Activated CD8-positive, alpha-beta memory T cell treated with anti-CD3 and anti-CD28 coated beads, Interleukin-2, amount 50 U/mL, for 4 hours (primary cell): ENCODE results near the gene ZNF385B.

Experiments
- DNase-seq: peaks from one replicate; pipeline ENCODE4 v3.0.0-alpha.2; 2020

The ZNF385B gene

DNA sequence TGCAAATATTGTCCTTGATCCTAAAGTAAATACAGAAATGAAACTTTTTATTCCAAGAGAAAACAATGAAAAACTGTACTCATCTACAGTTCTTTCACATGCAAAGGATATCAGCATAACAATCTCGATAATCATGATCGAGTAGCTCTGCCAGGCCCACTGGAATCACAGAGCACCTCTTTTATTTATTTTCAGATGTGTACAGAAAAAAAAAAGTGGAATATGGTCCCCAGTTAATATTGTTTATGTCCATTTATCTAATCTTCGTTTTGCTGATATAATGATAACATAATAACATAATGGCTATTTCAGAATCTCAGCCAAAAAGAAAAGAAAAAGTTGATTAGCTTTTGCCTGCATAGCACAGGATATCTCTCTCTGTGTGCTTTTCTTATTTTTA lies 6.5 kb downstream of the ZNF385B start:
- DNase-seq, result no peak

DNA sequence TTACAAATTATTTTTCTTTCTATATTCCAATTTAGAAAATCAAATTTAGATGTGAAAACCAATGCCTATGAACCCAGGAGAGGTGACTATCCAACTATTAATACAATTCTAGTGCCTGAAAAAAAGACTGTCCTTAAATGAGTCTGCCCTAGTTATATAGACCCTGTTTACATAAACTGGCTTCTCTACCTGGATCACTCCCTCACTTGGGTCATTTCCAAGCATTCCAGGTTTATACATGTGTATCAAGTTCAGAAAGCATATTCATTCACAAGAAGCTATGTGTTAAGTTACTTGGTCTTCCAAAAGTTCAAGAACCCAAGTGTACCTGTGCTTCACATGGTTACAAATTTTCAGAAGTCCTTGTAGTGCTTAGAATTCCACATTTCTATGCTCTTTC lies 8.3 kb downstream of the ZNF385B start:
- no peak for DNase-seq

DNA sequence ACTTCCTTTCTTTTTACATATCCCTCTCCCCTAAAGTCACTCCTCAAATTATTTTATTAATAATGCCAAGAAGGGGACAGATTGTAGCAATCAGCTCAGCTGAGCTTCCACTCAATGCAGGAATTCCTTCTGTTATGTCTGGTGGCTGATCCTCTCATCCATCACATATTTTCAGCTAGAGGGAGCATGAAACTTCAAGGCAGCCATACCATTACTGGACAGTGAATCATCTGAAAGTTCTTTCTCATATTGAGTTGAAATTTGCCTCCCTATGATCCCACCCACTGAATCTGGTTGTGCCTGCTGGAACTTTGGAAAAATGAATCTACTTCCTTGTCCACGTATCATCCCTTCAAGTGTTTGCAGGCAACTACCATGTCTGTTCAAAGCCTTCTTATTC lies 11.2 kb downstream of the ZNF385B start:
- no peak for DNase-seq

DNA sequence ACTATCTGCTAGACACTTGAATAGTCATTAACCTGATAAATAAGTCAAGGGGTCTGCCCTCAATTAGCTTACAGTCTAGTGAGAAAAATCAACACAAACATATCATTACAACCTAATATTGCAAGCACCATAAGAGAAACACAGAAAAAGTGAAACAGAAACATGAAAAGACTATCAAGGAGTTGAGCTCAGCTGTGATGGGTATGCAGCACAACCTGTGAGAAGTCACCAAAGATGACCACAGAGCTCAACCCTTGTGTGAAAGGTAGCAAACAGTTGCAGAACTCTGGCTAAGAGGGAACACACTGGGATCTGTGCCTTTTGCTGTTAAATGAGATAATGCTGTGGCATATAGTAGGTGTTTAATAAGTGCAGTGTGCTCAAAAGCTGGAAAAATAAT lies 11.7 kb downstream of the ZNF385B start:
- no peak for DNase-seq

DNA sequence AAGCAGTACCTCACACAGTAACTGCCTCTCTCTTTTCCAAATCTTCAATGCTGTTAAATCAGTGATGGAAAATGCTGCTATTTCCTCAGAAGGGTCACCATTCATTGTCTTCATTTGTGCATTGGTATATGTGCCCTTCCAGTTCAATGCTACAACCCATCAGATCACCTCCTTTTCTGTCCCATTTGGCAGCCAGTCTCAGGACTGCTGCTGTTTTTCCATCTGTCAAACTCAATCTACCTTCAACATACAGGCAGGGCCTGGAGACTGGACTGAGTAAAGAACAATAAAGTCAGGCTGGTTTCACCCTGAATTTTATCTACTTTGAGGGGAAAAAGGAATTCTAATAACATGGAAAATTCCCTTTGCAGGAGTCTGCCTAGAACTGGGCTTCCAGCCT lies 17.9 kb downstream of the ZNF385B start:
- no peak for DNase-seq

DNA sequence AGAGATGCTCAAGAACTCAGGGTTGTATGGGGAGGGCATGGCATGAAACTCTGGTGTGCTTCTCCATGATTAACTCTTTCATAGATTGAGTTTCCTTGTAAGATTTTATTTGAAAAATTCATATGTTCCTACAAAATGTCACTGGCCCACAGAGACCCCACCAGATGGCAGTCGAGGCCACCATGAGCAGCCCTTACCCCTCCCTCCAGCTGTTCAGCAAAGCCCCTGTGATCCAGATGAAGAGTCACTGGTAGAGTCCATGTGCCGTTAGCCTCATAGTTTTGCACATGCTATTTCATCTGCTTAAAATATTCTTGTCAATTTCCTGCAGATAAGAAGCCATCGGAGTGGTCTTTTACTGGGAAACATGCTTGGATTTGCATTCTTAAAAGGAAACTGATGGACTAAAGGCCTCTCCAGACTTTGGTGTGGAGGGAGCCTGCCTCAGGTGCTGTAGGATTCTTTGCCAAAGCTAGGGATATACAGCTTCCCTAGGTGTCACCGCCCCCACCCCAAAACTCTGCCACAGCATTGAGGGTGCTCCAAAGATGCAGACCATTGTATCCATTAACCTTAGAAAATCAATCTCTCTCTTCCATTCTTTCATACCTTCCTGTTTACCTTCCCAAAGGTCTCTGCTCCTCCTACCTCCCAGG lies 18.8 kb downstream of the ZNF385B start:
- DNase-seq, result no peak

DNA sequence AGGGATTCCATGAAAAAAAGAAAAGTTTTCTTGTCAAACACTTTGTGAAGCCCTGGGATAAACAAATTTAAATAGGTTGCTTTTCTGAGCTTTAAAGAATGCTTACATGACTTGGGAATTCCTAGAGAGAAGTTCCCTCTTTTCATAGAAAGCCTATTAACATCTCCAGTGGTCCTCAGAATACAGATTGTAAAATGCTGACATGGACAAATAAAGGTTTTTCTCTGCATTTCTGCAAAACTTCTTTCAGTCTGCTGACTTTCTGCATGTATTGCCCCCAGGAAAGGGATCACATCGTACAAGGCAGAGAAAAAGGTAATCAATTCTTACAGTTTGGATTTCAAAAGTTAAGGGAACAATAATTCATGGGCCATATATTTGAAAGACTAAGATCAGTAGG lies 20.6 kb downstream of the ZNF385B start:
- no peak for DNase-seq

DNA sequence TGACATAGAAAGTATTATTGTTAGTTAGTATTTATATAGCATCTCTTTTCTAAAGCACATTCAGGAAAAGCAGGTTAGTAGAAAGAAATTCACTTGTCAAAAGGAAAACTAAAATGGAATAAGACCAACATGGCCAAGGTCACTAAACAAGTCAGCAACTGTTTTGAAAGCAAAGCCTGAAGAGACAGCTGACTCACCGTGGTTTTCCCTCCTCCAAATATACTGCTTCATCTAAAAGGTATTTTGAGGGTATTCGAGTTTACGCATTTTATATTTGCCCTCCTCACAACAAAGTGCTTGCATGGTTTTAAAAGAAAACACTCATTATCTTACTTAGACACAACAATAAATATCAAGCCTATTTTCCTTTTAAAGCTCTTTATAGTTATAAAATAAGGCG lies 24.0 kb downstream of the ZNF385B start:
- DNase-seq, result no peak

DNA sequence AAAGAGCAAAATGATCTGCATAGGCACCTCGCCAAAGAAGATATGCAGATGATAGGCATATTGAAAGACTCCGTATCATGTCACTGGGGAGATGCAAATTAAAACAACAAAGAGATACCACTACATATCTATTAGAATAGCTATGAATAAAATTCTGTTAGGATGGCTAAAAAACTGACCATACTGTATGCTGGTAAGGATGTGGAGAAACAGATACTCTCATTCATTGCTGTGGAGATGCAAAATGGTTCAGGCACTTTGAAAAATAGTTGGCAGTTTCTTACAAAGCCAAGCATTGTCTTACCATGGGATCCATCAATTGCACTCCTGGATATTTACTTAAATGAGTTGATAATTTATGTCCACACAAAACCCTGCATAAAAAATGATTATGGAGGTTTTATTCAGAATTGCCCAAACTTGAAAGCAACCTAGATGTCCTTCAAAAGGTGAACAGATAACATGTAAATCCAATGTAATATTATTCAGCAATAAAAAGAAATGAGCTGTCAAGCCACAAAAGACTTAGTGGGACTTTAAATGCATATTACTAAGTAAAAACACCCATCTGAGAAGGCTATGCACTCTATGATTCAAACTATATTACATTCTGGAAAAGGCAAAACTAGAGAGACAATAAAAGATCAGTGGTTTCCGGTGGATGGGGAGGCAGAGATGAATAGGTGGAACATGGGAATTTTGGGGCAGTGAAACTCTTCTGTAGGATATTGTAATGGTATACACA lies 31.2 kb downstream of the ZNF385B start:
- no peak for DNase-seq

DNA sequence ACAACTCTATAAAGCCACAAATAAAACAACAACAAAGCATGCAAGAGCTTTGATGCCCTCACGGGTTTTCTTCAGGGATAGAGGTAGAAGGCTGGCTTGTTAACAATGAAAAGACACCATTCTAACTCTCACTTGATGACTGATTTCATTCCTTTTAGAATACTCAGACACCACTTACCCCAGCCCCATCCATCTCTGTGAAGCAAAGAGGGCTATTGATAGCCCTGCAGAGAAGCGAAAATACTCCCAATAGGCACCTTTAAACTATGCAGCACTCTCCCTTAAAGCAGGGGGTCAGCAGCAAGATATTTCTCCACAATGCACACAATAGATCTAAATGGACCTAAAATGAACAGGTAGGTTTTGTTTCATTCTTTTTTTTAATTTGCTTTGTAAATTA lies 35.1 kb downstream of the ZNF385B start:
- no peak for DNase-seq

DNA sequence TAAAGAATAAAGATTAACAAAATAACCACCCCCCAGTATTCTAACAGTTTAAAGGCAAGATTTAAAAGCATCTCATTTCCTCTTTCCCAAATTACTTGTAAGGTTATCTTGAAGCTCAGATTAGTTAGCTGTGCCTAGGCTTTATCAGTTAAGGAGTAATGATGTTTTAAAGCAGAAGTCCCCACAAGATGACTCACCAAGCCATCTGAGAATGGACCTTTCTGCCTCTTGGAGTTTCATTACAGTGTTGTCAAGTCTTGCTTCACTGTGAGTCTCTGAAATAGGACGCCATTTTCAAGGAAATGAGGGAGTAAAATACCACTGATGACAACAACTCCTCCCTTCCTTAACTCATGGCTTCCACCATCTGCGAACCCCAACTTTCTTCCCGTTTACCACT lies 35.9 kb downstream of the ZNF385B start:
- no peak for DNase-seq

DNA sequence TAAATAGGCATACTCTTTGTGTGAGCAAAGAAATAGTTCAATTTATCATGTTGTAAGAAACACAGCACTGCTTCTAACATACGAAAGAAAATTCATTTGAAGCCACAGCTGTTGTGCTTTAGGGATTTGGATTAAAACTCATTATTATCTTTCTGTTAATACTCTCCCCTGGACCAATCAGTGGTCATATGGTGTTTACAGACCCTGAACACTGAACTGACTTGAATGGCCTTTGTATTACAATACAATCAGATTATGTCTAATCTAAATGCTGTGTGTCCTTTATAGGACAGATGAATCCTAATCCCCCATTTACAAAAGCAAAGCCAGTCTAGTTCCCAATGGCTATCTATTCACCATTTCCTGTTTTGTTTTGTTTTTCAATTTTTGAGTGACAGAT lies 36.5 kb downstream of the ZNF385B start:
- no peak for DNase-seq

DNA sequence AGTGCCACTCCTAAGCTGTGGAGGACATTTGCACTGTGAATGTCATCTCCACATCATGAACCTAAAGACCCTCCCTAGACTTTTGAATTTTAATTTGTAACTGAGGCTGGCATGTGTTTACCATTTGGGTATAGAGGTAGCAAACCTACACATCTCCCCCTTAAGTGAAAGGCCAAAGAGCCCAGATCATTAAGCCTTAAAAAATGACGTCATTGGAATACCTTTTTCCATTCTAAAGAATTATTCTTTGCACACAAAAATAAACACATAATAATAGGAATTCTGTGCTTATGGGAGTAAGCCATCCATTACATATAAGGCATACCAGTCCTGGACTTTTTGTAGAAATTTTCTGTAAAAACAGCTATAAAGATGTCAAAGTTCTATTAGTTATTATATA lies 38.9 kb downstream of the ZNF385B start:
- no peak for DNase-seq

DNA sequence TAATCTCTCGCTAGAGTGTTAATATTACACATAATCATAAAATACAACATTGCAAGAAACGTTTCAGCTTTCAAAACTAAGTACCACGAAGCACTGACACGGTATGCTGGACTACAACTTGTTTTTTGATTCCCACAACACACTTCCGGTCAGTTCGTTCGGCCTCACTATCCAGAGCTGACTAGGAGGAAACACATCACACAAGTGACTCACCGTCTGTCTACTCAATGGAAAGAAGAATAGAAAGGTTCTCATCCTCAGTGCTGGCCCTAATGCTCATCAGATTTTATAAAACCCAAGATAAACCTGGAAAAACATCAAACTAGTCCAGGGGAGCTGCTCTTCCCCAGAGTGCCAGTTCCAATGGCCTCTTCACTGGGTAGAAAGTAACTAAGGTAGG lies 42.9 kb downstream of the ZNF385B start:
- DNase-seq, result no peak

DNA sequence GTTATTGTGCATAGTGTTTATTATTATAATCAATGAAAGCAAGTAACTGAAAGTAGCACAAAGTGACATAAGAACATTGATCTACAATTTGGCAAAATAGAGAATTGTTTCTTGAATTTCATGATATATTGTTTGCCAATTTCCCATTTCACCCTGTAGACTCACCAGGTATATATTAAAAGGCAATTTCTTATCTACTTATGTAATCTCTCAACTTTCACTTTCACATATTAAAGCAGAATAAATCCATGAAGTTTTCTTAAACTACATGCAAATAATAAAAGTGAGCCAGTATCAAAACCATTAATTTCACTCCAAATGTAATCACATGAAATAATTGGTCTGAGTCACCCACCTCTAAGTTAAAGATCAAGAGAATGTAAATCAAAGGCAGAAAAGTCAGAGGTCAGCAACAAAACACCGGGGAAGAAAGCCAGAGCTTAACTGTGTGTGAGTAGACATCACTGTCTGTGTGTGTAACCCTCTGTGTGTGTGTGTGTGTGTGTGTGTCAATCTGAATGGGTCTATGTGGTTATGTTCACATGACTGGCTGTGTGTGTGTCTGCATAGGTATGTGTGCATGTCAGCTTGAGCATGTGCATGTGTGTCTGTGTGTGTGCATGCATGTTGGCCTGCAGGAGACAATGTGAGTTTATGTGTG lies 44.1 kb downstream of the ZNF385B start:
- DNase-seq, result no peak

DNA sequence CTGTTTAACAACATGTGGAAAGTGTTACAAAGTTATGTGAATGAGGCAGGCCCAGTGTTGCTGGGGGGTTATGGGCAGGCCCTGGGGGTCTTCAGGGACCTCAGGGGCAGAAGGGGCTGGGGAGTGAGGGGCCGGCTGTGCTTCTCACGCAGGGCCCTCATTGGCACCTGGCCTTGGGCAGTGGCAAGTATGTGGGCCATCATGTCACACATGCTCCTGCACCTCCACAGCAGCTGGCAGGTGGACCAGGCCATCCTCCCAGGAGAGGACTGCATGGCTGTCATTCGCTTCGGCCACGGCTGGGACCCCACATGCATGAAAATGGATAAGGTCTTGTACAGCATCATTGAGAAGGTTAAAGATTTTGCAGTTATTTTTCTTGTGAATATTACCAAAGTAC lies 47.4 kb downstream of the ZNF385B start:
- DNase-seq, result no peak

DNA sequence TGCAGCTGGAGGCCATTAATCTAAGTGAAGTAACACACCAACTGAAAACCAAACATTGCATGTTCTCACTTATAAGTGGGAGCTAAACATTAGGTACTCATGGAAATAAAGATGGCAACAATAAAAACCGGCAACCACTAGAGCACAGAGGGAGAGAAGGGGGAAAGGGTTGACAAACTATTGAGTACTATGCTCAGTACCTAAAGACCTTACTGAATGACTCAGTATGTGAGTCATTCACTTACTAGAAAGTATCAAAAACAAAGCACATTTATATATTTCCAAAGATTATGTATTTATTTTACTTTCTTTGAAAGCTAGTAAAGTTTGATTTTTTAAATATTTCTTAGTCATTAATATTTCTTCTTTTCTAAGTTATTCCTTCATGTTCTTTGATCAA lies 48.9 kb downstream of the ZNF385B start:
- DNase-seq, result no peak

DNA sequence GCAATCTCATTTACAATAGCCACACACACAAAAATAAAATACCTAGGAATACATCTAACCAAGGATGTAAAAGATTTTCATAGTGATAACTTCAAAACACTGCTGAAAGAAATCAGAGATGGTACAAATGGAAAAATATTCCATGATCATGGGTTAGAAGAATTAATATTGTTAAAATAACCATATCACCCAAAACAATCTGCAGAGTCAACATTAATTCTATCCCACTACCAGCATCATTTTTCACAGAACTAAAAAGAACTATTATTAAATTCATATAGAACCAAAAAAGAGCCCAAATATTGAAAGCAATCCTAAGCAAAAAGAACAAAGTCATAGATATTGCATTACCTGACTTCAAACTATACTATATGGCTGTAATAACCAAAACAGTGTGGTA lies 50.4 kb downstream of the ZNF385B start:
- no peak for DNase-seq

DNA sequence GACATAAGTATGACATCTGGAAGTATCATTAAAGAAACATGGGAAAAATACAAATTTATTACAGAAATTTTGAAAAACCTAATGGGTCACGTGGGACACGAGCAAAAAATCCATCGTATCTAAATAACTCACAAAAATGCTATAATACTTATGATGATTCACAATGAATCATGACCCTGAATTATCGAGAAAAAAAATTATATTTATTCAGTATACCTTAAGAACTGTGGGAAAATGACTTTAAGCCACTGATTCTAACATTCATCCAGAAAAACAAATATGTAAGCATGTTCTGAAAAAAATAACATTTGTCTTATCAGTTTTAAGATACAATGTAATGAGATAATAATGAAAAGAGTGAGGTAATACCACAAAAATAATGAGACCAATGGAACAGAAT lies 51.8 kb downstream of the ZNF385B start:
- DNase-seq, result no peak

DNA sequence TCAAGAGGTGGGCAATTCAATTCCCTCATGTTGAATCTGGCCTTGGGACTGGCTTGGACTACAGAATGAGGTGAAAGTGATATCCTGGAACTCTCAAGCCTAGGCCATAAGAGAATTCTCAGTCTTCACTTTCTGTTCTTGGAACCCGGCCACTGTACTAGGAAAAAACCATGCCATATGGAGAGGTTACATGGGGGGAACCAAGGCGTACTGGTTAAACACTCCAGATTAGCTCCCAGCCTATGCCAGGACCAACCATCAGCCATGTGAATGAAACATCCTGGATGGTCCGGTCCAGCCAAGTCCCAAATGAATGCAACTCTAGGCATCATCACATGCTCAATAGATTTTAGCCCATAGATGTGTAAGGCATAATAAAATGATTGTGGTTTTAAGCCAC lies 56.4 kb downstream of the ZNF385B start:
- DNase-seq, result no peak

DNA sequence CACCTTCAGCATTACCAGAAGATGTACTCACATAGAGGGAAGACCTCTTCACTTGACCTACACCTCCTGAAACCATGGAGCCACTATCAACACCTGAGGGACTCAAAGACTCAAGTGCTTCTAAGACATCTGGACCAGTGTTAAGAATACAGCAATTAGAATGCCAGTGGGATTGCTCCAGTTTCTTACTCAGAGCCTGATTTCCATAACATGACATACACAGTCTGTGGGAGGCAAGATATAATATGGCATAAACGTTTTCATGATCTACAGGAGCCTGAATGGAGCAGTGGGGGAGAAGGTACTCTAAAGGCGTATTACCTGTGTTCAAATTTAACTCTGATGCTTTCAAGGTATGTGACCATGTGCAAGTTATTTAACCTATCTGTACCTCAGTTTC lies 57.2 kb downstream of the ZNF385B start:
- DNase-seq, result no peak

DNA sequence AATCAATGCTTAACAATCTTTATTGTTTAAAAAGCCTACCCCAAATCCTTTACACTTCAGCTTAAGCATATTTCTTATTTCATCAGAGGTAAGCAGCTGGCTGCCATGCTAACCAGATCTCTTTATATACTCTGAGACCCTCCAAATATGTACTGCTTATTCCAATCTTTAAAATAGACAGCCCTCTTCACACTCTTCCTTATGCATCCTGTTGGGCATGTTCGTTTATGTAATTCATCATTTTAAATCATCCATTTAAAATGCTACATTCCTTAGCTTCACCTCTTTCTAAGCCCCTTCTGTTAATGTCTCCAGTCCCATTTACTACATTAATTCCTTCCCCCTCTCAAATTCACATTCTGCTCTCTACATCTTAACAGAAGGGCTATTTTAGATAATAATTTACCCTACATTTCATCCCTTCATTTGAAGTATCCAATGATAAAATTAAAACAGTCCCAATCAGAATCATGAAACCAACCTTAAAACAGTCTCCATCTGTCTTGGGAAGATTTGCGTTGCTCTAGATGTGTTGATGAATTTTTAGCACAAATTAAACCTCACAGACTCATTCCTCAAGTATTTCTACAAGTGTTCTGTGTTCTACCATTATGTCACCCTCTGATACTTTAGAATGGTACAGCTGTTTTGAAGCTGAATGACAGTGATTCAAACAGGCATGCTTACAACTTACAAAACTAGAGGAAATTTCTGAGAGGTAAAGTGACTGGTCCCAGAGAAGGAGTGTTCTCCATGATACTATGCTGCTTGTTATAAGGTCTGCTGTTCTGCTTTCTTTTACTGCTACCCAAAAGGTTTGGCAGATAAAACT lies 59.1 kb downstream of the ZNF385B start:
- DNase-seq, result no peak

DNA sequence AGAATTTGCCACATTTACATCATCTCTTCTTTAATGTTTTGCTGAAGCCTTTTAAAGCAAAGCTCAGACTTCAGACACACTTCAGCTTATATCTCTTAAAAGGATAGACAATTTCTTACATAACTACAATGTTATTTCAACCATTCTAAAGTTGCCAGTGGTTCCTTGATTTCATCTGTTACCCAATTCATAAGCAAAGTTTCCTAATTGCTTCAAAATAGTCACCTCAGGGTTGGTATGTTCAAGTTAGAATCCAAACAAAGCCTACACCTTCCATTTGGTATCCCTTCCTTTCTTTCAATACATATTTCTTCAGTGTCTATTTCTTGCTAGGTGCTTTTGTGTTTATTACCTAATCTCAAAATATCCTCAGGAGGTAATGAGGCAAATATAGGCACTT lies 60.6 kb downstream of the ZNF385B start:
- DNase-seq, result no peak
